ENCODE results near the gene SLC24A3.

The SLC24A3 gene

GRCh38 chr20:19453410-19453809, 241.0 kb downstream of the SLC24A3 start:
- DNase-seq = no peak

DNA sequence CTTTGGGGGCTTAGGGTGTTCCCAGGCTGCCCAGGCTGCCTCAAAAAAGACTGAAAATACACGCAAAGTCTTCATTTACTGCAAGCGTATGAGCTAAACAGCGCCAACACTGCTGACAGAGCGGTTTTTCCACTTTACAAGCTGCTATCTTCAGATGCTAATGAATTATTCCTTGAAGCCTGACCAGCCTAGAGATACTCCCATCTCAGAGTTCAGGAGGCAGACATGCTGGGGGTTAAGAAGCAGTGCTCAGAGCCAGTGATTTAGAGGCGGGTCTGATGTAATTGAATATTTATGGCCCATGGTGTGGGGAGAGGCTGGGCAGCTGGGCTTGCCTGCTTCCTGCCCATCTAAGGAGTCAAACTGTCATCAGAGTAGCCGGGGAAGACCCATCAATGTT, 241.4 kb downstream of the SLC24A3 start:
- no peak for DNase-seq

- DNase-seq = no peak
Measured at GRCh38 chr20:19456595-19457395, 244.4 kb downstream of the SLC24A3 start.

GRCh38 chr20:19457611-19458010, 245.2 kb downstream of the SLC24A3 start:
- no peak for DNase-seq

- no peak for DNase-seq
Measured at GRCh38 chr20:19460386-19460785, 247.9 kb downstream of the SLC24A3 start.

DNA sequence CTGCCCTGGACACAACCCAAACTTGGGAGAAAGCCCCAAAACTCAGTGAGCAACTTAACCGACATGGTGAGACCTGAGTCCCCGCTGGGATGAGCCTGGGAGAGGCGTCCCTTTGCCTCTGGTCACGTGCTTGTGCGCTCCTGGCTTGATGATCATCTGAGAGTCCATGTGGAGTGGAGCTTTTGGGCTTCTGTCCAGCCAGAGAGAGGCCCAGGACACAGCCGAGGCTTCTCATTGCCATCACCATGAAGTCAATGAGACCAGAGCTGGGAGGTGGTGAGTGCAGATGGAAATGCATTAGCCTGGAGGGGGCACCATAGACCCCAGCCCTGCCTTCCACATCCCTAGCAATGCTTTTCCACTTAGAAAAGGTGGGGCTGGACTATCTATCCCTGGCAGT, 250.0 kb downstream of the SLC24A3 start:
- no peak for DNase-seq

DNA sequence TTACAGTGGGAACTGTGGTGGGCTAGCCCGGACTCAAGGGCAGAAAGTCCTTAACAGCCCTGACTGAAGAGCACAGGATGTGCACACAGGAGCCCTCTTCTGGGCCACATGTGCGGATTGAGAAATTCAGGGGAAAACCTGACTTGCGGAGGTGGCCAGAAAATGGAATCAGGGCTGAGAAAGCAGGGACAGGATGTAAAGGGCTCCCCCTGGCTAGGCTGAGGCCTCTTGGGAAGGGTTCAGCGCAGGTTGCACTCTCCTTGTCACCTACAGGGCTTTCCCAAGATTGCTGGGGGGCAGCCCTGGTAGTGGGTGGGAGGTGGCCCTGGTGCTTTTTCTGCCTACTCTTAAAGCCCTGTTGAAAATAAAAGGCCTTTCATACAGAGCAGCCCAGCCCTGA, 251.2 kb downstream of the SLC24A3 start:
- DNase-seq = no peak

DNA sequence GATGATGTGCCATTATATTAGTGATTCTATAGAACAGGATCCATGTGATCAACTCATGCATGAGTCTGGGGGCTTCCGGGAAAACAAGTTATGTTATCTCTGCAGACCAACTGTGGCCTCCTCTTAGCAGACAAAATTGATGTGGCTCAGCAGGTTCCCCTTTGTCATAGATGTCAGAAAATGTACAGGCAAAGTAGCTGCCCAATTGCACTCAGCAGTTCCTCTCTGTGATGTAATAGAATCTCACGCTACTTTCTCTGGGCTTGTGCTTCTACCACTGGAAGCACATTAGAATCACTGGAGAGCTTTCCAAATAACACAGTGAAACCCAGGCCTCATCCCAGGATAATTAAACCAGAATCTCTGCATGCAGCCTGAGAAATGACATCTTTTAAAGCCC, 253.1 kb downstream of the SLC24A3 start:
- no peak for DNase-seq

- no peak for DNase-seq
Measured at GRCh38 chr20:19466206-19466928, 253.9 kb downstream of the SLC24A3 start.

DNA sequence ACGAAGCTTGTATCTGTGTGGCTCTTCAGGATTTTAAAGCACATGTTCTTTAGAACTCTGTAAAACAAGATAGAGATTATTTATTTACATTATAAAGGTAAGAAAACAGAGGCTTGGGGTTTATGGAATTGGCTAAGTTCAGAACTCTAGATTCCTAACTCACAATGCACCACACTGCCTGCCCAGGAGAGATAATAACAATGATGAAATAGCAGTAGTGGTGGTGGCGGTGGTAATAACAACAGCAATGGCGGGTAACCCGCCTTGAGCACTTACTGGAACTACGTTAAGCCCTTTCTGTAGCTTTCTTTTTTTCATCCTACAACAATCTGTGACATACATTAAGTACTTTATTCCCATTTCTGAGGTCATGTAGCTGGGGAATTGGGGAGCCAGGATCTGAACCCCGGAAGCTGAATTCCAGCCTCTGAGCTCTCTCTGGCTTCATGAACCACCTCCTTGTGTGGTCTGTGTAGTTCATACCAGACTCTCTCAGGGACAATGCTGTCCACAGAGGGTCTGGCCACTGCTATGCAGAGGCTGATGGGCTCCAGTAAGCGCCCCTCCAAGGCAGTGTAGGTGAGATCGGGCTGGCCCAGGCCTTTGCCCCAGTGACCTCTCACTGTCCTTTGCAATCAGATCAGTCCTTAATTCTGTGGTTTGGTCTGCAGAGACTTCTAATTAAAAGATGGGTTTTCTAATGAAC, 260.9 kb downstream of the SLC24A3 start:
- DNase-seq = no peak

- DNase-seq = no peak
Measured at GRCh38 chr20:19473922-19474286, 261.5 kb downstream of the SLC24A3 start.

DNA sequence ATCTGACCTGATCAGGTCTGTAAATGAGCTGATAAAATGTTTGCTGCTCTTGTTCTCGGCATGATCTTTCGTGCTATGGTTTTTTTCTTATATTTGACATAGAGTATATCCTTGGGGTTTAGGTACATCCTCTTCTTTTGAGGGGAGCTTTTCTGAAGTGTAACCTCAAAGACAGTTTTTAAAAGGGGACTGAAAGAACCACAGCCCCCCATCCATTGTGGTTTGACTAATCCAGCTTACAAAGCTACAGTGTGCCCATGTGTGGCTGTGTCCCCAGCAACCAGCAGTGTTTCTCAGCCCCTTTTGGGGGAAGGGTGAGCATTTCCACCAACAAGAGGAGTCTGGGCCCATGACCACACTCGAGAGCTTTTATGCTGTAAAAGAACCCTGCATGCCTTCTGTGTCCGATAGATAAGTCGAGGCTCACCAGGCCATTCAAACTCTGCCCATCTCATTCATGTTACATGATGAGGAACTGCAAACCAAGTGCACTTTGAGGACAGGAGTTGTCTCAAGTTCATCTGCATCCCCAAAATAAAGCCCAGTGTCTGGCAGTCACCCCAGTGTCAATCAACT, 266.0 kb downstream of the SLC24A3 start:
- no peak for DNase-seq

DNA sequence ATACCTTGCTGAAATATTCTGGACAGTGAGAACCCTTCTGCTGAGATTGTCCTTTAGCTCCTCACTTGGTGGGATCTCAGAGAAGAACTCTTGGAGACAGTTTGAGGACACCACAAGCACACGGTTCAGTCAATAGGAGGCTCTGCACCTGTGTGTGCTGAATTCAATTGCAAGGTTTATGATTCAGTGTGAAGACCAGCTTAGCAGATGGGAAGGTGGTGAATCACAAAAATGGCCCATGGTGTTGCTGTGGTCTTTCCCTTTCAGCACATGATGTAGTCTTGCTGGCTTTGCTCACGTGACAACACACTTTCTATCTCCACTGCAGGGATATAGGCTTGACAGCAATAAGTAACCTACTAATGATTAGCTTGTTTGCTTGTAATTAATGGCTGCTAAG, 270.3 kb downstream of the SLC24A3 start:
- no peak for DNase-seq

DNA sequence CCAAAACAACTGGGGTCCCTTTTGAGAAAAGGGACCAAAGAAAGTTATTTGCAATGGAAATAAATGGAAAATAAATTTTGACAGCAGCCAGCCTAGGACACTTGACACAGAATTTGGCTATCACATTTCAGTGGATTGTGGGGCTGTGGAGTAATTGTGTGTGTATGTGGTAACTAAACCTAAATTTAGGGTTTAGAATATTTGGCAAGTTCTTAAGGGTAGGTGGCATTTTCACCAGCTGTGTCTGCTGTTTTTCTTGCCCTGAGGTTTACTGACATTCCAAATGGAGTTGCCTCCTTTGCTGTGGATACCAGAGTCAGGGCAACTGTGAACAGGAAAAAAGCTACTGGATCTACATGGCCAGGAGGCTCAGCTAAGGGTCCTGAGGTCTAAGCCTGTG, 270.9 kb downstream of the SLC24A3 start:
- DNase-seq = no peak

DNA sequence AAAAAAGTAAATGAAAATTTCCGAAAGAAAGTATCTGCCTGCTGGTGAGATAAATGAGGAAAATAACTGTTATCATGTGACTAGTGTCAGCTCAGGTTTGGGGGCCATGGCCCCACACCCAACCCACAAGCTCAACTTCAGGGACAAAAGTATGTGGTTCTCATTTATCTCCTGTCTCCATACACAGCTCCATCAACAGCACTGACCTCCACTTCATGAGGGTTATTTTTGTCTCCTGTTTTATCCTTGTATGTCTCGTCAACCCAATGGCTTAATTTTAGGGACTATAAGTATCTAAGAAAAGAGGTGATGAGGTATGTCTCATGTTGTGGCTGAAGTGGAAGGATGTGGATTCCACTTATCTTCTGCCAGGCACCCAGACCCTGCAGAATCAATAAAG, 274.0 kb downstream of the SLC24A3 start:
- DNase-seq = no peak

DNA sequence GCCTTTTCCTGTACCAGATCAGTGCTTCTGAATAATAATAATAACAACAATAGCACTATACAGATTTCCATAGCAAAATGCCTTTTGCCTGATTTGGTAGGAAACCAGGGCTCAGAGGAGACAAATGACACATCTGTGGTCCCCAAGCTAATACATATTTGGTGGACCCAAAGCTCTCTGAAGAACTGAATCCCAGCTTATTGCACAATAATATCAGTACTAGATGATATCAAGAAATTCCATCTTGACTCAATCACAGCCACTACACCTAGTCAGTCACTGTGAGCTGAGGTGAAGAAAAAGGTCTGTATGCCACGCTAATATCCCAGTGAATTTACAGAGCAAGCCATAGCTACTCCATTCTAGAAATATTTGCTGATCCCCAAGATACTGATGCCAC, 275.0 kb downstream of the SLC24A3 start:
- DNase-seq = no peak

DNA sequence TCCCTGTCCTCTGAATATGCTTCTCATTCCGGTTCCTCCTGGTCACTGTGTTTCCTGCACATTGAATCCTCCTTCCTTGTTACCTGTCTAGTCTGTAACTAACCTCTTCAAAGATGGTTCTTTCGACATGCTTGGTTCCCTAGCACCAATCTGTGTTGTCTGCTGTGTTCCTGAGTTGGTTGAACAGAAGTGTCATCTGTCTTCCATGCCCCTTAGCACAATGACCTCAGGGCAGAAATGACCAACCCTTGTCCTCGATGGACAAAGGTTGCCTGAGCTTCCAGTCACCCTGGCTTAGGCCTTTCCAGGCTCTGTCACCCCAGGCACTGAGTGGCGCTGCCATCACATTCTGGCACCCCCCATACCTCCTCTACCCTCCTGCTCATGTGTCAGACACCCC, 278.8 kb downstream of the SLC24A3 start:
- DNase-seq = no peak

GRCh38 chr20:19492116-19492515, 279.7 kb downstream of the SLC24A3 start:
- no peak for DNase-seq

DNA sequence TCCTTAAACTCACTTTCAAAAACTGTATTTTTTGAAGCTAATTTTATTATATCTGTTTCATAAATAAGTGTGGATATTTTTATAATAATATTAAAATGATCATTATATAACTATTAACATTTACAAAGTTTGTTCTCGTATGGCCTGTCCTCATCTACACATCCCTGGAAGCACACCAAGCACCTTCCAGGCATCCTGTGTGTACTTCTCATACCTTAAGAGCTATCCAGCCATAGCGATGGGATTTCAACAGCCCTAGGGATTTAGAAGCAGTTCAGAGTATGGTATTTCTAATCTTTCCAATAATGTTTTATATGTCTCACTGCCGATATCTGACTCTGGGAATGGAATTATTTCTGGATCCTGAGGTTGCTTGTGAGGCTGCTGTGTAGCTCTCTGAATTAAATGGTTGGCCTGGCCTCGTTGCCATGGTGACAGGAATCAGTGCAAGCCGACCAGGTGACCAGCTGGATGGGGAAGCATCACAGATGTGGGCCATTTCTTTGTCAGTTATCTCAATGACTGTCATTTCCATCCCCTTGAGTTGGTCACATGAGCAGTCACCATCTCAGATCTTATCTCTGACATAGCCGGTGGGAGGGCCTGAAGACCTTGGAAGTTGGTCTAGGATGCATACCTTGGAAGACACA, 280.4 kb downstream of the SLC24A3 start:
- DNase-seq = peak in 22 of 51 donors; percentile 1 to 53 (median 18)

DNA sequence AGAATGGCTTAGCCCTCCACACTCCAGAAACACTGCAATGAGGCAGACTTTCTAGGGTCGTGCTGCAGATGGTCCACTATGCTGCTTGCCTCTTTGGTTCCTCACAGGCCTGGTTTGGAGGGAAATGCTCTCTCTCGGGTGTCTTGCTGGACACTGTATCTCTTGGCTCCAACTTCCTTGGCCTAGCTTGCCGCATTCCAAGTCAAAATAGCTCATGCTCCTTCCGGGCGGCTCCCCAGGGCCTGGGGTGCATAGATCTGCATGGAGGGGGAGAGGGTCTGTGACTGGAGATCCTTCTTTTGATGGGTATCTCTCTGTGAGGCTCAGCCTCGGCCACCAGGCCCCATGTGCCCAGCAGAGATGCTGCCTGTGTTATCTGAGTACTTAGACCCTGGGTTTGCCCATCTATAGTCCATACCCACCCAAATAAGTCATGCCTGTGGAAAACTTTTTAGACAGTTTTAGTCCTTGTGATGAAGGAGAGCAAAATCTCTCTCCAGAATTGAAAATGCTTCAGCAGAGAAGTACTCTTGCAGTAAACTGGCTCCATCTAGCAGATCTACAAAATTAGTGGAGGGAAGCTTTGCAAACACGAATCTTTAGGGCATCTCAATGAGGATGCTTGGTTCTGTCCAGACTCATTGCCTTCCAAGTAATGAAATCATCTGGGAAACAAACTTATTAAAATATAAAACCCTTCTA, 281.5 kb downstream of the SLC24A3 start:
- no peak for DNase-seq

Measured in hypothalamus (tissue), 51 donors.